ENCODE measurements around the gene ARSH.

DNA sequence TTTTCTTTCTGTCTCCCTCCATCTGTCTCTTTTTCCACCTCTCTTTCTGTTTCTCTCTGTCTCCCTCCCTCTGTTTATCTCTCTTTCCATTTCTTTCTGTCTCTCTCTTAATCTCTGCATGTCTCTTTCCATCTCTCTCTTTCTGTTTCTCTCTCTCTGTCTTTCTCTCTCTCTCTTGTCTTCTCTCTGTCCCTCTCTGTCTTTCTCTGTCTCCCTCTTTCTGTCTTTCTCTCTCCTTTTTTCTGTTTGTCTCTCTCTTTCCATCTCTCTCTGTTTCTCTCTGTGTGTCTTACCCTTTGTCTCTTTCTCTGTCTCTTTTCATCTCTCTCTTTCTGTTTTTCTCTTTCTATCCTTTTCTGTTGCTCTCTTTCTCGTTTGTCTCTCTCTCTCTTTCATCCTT is 69.6 kb downstream of the ARSH start:
- TF ChIP-seq POLR2A (IDR thresholded peaks at IDR 0.05) = no peak
- TF ChIP-seq, protein P1, sequence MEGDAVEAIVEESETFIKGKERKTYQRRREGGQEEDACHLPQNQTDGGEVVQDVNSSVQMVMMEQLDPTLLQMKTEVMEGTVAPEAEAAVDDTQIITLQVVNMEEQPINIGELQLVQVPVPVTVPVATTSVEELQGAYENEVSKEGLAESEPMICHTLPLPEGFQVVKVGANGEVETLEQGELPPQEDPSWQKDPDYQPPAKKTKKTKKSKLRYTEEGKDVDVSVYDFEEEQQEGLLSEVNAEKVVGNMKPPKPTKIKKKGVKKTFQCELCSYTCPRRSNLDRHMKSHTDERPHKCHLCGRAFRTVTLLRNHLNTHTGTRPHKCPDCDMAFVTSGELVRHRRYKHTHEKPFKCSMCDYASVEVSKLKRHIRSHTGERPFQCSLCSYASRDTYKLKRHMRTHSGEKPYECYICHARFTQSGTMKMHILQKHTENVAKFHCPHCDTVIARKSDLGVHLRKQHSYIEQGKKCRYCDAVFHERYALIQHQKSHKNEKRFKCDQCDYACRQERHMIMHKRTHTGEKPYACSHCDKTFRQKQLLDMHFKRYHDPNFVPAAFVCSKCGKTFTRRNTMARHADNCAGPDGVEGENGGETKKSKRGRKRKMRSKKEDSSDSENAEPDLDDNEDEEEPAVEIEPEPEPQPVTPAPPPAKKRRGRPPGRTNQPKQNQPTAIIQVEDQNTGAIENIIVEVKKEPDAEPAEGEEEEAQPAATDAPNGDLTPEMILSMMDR (IDR thresholded peaks at IDR 0.05) = no peak
- no peak for TF ChIP-seq EP300 (IDR thresholded peaks at IDR 0.05)
